ENCODE measurements around the gene CCDC116.
"Not testable (repeated sequence)": the region's sequence is repeated elsewhere in the genome, so short reads cannot be mapped to it uniquely, and the experiment has no call there.

The CCDC116 gene

DNA sequence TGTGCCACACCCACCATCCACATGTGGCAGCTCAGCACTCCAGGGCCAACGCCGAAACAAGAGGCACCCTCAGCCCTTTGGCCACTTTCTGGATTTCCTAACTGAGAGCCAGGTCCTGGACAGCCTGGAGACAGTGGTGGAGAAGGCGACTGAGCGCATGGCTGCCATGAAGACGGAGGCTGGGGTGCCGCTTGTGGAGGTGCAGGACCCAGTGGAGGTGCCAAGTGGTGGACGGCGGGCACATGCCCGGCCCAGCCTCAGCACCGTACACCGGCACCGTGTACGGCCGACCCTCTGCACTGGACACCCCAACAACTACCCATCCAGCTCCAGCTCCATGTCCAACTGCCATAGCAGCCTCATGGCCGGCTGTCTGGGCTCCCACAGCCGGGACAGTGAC lies 1.5 kb downstream of the CCDC116 start:
- DNase-seq, result no peak

DNA sequence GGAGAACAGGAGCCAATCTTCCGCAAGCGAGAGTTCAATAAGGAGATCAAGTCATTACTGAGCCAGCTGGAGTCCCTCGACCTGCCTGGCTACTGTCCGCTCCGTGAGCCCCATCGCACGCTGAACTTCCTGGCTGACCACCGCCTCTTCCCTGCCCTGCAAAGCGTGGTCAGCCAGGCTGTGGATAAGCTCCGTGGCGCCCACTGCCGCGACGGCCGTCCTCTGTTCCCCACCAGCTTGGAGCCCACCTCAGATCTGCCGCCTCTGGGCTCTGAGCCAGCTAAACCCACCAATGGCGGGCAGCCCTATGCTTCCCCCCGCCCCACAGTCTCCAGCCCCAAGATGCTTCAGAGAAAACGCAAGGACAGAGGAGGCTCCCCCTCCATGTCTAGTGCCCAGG lies 2.3 kb downstream of the CCDC116 start:
- DNase-seq, result no peak

- no peak for DNase-seq
Observed at GRCh38 chr22:21635771-21636510, 3.4 kb downstream of the CCDC116 start.

DNA sequence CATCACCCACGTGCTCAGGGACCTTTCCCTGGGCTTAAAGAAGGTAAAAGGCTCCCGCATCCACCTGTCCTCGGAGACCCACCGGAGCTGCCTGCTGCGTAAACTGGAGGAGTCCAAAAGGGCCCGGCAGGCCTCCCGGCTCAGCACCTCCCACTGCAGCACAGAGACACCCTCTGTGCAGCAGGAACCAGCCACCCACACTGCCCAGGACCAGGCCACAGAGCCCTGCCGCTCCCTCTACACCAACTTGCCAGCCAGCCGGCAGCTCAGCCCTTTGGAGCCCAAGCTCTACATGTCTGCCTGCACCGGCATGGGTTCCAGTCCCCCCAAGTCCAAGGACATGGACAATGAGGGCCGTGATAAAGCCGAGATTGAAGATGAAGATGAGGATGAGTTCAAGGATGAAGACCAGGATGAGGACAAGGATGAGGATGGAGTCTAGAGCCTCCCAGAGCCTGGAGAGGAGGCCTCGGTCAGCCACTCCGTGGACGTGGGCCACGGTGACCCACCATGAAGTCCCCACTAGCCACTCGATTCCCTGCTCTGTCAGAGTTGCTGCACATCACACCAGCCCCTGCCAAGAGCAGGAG lies 4.2 kb downstream of the CCDC116 start:
- no peak for DNase-seq

GRCh38 chr22:21637450-21637849 lies 4.9 kb downstream of the CCDC116 start:
- DNase-seq, result not testable (repeated sequence)

DNA sequence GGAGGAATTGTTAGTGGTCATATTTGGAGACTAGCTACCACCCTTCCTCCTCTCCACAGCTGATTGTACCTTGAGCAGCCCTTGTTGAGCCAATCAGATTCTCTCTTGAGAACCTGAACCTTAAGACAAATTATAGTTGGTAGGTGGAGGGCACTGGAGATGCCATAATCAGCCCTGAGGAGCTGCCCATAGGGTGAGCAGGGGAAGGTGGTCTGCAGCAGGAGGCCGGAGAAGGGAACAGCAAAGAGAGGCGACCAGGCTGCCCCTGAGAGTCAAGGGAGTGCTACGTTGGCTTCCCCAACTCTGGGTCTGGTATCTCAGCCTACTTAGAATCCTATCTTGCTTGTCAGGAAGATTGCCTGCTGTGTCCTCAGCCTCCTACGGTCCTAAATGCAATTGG lies 6.8 kb downstream of the CCDC116 start:
- DNase-seq, result no peak

DNA sequence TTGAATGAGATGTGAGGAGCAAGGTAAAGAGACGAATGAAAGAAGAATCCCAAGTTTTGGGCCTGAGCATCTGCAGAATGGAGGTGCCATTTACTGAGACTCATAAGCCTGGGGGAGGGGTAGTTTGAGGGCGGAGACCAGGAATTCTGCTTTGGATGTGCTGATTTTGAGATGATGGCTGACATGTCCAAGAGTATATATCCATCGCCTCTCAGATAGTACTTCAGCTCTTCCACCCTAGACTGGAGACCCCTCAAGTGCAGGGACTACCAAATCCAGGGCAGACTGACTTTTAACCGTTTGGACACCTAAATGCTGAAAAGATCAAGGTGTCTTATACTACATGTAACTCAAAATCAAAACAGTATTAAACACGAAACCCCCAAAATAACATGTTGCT lies 8.2 kb downstream of the CCDC116 start:
- no peak for DNase-seq

- no peak for DNase-seq
Observed at GRCh38 chr22:21641417-21641788, 8.8 kb downstream of the CCDC116 start.

DNA sequence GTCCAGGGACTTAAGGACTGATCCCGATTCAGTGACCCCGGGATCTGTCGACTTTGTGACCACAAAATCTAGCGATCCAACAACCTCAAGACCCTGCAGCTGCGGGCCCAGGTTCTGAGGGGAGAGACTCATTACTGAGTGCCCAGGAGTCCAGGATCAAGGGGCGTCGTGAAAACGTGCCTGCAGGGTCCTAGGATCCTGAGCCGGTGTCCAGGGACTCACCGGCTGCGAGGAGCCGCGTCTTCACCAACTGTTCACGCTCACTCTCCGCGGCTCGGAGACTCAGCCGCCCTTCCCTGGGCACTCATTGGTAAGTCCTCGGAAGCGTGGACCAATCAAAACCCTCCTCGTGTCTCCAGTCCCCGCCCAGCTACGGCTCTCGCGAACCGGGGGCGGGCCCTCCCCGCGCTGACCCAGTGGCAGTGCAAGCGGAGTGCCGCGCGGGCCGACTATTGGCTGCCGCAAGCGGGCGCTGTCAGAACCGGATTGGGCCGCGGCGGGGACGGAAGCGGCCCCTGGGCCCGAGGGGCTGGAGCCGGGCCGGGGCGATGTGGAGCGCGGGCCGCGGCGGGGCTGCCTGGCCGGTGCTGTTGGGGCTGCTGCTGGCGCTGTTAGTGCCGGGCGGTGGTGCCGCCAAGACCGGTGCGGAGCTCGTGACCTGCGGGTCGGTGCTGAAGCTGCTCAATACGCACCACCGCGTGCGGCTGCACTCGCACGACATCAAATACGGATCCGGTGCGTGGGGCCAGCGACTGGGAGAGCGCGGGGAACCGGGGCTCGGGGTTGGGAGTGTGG lies 9.4 kb downstream of the CCDC116 start, which contains the start of gene SDF2L1:
SDF2L1 (plus strand) TSS at position 514 of the 795 bp plus-strand sequence; CDS start at position 549, 35 bp downstream.
- peak; percentile 100 for DNase-seq

- peak; percentile 80 for DNase-seq
Observed at GRCh38 chr22:21642584-21643448, 10.3 kb downstream of the CCDC116 start.

DNA sequence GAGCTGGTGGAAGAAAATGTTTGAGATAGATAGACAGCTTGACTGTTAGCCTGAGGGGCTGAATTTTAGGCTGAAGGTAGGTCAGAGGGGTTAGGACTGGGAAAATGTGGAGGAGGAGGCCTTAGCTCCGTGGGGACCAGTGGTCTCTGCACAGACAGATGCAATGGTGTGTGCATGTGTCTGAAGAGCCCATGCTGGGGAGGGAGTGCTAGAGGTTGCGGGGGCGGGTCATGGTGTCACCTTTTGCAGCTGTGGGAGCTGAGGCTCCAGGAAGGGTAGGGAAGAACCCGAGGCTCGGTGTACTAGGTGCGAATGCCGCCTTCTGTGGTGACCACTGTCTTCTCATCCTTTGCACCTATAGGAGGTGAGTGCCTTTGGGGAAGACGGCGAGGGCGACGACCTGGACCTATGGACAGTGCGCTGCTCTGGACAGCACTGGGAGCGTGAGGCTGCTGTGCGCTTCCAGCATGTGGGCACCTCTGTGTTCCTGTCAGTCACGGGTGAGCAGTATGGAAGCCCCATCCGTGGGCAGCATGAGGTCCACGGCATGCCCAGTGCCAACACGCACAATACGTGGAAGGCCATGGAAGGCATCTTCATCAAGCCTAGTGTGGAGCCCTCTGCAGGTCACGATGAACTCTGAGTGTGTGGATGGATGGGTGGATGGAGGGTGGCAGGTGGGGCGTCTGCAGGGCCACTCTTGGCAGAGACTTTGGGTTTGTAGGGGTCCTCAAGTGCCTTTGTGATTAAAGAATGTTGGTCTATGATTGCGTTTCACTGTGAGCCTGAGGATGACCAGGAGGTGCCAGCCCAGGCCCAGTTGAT lies 11.2 kb downstream of the CCDC116 start:
- DNase-seq, result no peak

- not testable (repeated sequence) for DNase-seq
Observed at GRCh38 chr22:21645513-21645912, 13.0 kb downstream of the CCDC116 start.

- DNase-seq, result peak; percentile 86
Observed at GRCh38 chr22:21646608-21647590, 14.3 kb downstream of the CCDC116 start.

GRCh38 chr22:21650280-21650679 lies 17.7 kb downstream of the CCDC116 start:
- no peak for DNase-seq

GRCh38 chr22:21650823-21651520 lies 18.4 kb downstream of the CCDC116 start:
- peak; percentile 45 for DNase-seq

DNA sequence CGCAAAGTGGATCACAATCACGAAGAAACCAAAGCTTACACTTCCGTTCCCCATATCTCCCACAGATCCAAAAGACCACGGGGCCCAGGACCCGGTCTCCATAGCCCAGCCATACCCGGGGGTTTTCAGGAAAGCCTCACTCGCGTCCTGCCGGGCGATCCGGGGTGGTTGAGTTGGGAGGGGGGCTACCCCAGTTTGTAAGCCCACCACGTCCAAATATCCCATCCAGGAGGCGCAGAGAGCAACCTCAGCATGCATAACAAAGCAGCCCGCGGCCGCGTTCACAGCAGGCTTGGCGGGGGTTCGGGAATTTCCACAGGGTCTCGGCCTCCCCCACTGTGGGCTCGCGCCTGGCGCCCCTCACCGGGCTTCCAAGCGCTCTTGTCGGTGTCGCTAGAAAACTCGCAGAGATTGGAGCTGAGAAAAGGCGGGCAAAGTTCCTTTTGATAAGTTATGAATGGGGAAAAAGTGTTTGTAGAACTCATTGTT lies 19.0 kb downstream of the CCDC116 start:
- DNase-seq, result no peak

- DNase-seq, result peak; percentile 96
Observed at GRCh38 chr22:21652010-21652546, 19.5 kb downstream of the CCDC116 start.

- DNase-seq, result no peak
Observed at GRCh38 chr22:21652547-21653545, 20.3 kb downstream of the CCDC116 start.

All from activated CD4-positive, alpha-beta T cell treated with anti-CD3 and anti-CD28 coated beads, Interleukin-10, Interleukin-2, amounts not matched to agents 100 ng/mL and 50 ng/mL, durations not matched to agents 16 hours and 8 hours (primary cell).